AG09309 (cell line): Measurements from ENCODE around the gene NLRC5.
"Not testable (repeated sequence)": the region's sequence is repeated elsewhere in the genome, so short reads cannot be mapped to it uniquely, and the experiment has no call there.

Experiments used
- DNase-seq: peaks from one replicate; pipeline ENCODE4 v3.0.0-alpha.2; 2010; ENCODE audit warnings: low read depth
- H3K4me3 ChIP-seq: 2 replicates; pipeline ENCODE4 v1.5.1; 2011; ENCODE audit warnings: mild to moderate bottlenecking, low read depth, low read length, moderate library complexity; ENCODE audit not compliant: control insufficient read depth
- CTCF ChIP-seq: IDR thresholded peaks from 2 replicates; pipeline ENCODE4 v1.5.1; 2011; ENCODE audit warnings: mild to moderate bottlenecking, low read depth, low read length, inconsistent platforms; ENCODE audit not compliant: insufficient read depth, control insufficient read depth; ENCODE audit errors: missing control alignments

NLRC5 gene

DNA sequence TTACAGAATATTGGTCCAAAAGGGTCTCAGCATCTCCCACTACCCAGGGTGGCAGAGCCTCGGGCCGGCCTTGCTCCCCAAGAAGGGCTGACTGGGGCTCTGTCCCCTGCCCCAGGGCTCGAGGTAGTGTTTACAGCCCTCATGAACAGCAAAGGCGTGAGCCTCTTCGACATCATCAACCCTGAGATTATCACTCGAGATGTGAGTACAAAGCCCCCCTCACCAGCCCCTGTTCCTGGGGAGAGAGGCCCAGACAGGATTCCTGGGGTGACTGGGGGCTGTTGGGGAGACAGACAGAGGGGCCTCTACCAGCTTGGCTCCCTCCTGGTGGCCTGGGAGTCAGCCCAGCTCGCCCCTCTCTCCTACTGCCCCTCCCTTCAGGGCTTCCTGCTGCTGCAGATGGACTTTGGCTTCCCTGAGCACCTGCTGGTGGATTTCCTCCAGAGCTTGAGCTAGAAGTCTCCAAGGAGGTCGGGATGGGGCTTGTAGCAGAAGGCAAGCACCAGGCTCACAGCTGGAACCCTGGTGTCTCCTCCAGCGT is 6.1 kb upstream of the NLRC5 start:
- TF ChIP-seq CTCF, result no peak
- no peak for DNase-seq
- H3K4me3 ChIP-seq, result no peak overlapping the region

- no peak for DNase-seq
- no peak for TF ChIP-seq CTCF
- no peak overlapping the region for H3K4me3 ChIP-seq
Measured at GRCh38 chr16:56984639-56985038, 4.7 kb upstream of the NLRC5 start.

- TF ChIP-seq CTCF, result no peak
Measured at GRCh38 chr16:56985288-56985961, 3.9 kb upstream of the NLRC5 start.

DNA sequence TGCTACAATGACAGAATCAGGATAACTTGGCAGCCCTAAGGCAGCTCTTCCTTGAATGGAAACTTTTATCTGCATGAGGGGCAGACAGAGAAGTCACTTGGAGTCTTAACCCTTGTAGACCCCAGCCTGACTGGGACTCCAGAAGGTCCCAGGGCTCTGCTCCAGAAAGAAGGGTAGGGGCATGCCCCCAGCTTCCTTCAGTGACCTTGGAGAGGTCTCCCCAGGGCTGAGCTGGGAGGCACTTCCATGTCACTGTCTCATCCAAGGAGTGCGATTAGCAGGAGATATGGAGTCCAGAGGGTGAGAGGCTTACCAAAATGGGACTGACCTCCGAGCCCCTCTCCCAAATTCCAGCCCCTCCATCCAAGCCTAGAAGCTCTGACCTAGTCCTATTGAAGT is 3.4 kb upstream of the NLRC5 start:
- H3K4me3 ChIP-seq, result no peak overlapping the region
- no peak for DNase-seq
- no peak for TF ChIP-seq CTCF

More at GRCh38 chr16:56985288-56985961, 3.9 kb upstream of the NLRC5 start:
- peak; percentile 54 for DNase-seq
- H3K4me3 ChIP-seq, result no peak overlapping the region

DNA sequence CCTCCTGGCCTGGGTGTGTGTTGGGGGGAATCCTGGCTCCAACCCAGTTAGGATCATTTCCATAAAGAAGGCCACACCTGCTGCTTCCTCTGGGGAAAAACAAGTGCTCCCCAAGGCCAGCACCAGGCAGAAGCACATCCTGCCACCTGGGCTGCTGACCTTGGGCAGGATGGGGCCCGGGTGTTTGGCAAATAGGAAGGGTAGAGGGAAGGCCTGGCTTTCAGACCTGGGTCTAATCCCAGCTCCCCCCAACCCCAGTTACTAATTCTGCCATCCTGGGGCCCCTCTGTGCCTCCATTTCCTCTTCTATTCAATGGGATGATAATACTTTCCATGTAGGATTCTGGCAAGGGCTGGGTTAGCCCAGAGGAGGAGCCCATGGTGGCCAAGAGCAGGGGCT is 3.0 kb upstream of the NLRC5 start:
- no peak for TF ChIP-seq CTCF

GRCh38 chr16:56986908-56987307 is 2.4 kb upstream of the NLRC5 start:
- not testable (repeated sequence) for DNase-seq, H3K4me3 ChIP-seq

More for the DNA sequence above, 3.0 kb upstream of the NLRC5 start:
- H3K4me3 ChIP-seq, result no peak overlapping the region
- DNase-seq, result no peak

GRCh38 chr16:56987692-56988091 is 1.7 kb upstream of the NLRC5 start:
- H3K4me3 ChIP-seq, result no peak overlapping the region
- no peak for DNase-seq
- TF ChIP-seq CTCF, result no peak
